Measurements from ENCODE around the gene HSPA6.
"Not testable (repeated sequence)": the region's sequence is repeated elsewhere in the genome, so short reads cannot be mapped to it uniquely, and the experiment has no call there.

HSPA6 gene

GRCh38 chr1:161525321-161525720 lies 981 bp downstream of the HSPA6 start:
- Mint-ChIP-seq H3K4me3 (peak overlapping the region in 2 of 3 experiments; percentile 76 to 80), H3K27me3 (ENCODE audit: low read depth) (peaks cover 65% of the 10 kb centered on the region)
- H3K36me3 Mint-ChIP-seq (ENCODE audit: low read depth); H3K4me1 Mint-ChIP-seq; H3K27ac Mint-ChIP-seq; H3K9me3 Mint-ChIP-seq: not testable (repeated sequence)

DNA sequence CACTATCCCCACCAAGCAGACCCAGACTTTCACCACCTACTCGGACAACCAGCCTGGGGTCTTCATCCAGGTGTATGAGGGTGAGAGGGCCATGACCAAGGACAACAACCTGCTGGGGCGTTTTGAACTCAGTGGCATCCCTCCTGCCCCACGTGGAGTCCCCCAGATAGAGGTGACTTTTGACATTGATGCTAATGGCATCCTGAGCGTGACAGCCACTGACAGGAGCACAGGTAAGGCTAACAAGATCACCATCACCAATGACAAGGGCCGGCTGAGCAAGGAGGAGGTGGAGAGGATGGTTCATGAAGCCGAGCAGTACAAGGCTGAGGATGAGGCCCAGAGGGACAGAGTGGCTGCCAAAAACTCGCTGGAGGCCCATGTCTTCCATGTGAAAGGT lies 1.6 kb downstream of the HSPA6 start:
- not testable (repeated sequence) for H3K36me3 Mint-ChIP-seq (ENCODE audit: low read depth)

DNA sequence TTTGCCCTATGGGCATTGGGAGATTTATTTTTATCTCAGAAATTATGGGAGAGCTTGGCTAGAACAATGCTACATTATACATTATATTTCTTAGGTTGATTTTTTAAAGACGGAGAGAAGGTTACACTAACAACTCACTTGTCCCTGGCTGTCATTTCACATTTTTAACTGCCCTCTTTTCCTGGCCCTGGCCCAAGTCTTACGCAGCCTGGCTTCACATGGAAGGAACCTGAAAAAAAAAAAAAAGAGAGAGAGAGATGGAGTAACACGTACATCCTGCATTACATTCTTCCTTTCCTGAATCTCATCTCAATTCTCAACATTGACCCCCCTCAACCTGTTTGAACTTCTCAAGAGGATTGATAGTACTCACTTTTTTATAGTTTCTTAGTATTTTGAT lies 4.2 kb downstream of the HSPA6 start:
- H3K36me3 Mint-ChIP-seq (ENCODE audit: low read depth); H3K27ac Mint-ChIP-seq; H3K9me3 Mint-ChIP-seq: not testable (repeated sequence)
- Mint-ChIP-seq H3K4me1 (peaks cover 21% of the 10 kb centered on the region), H3K4me3 (peak overlapping the region; percentile 7 to 44 (median 37)), H3K27me3 (ENCODE audit: low read depth) (peaks cover 66% of the 10 kb centered on the region)

More for the DNA sequence above, 1.6 kb downstream of the HSPA6 start:
- Mint-ChIP-seq H3K4me3 (peak overlapping the region in 2 of 3 experiments; percentile 26 to 48), H3K27me3 (ENCODE audit: low read depth) (peaks cover 71% of the 10 kb centered on the region)
- not testable (repeated sequence) for H3K27ac Mint-ChIP-seq, H3K9me3 Mint-ChIP-seq, H3K4me1 Mint-ChIP-seq

DNA sequence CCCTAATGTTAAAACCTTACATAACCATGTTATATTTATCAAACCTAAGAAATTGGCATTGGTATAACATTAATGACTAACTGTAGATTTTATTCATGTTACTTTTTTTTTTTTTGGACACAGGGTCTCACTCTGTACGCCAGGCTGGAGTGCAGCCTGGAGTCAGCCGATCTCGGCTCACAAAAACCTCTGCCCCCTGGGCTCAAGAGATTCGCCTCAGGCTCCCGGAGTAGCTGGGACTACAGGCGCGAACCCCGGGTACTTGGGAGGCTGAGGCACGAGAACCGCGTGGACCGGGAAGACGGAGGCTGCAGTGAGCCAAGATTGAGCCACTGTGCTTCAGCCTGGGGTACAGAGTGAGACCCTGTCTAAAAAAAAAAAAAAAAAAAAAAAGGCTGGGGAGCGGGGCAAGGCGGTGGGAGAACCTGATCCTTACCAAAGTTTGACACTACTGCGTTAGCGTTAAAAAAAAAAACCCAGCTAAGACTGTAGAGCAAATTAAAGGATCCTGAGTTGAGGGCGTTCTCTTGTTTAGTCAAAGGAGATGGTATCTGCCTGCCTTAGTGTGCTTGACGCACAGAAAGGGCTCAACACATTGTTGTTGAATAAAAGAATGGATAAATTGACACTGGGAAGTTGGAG lies 5.2 kb downstream of the HSPA6 start:
- not testable (repeated sequence) for H3K9me3 Mint-ChIP-seq; H3K36me3 Mint-ChIP-seq (ENCODE audit: low read depth)
- Mint-ChIP-seq H3K4me3 (peak overlapping the region; percentile 92 to 98 (median 96)), H3K27me3 (ENCODE audit: low read depth) (peaks cover 58% of the 10 kb centered on the region), H3K4me1 (peaks cover 21% of the 10 kb centered on the region), H3K27ac (peak overlapping the region; percentile 85 to 95 (median 92))

GRCh38 chr1:161530158-161530557 lies 5.8 kb downstream of the HSPA6 start:
- peak overlapping the region; percentile 92 to 98 (median 96) for H3K4me3 Mint-ChIP-seq

DNA sequence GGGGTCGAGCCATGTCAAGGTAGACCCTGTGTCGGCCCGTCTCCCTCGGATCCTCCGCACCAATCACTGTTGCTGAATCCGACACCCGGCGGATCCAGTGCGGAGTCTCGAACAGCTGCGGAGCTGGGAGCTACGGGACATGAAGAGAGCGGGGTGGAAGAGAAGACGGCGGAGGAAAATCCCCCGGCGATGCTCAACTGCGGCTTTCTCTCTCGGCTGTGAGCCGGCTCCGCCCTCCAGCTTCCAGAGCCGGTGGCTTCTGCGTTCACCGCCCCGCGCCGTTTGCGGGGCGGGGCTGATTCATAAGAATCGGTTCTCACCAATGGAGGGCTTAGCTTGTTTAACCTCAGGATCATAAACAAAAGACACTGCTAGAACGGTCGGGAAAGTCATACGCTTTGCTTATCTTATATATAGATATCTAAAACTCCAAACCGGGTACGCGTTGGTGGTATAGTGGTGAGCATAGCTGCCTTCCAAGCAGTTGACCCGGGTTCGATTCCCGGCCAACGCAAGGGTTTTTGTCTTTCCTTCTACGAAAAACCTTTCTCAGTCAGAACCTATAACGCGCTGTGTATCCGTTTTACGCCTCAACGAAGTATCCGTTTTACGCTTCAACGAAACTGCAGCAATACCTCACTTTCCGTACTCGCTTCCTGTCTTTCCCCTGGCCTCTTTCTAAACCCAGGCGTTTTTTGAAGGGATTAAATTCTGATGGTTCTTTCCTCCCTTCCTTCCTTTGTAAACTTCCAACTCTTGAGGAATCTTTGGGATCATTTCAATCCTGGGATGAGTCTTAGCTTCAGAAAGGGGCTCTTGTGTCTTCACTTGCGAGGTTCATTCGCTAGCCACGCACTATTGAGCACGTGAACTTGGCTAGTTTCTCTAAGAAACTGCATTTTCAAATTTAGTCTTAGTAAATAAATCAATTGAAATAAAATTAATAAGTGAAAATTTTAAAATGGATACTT lies 6.6 kb downstream of the HSPA6 start:
- peak overlapping the region; percentile 92 to 98 (median 96) for H3K4me3 Mint-ChIP-seq
- H3K27me3 Mint-ChIP-seq (ENCODE audit: low read depth), result peaks cover 48% of the 10 kb centered on the region

More at GRCh38 chr1:161530158-161530557, 5.8 kb downstream of the HSPA6 start:
- peaks cover 21% of the 10 kb centered on the region for H3K4me1 Mint-ChIP-seq
- H3K27me3 Mint-ChIP-seq (ENCODE audit: low read depth), result peaks cover 53% of the 10 kb centered on the region
- not testable (repeated sequence) for H3K36me3 Mint-ChIP-seq (ENCODE audit: low read depth); H3K9me3 Mint-ChIP-seq
- peak overlapping the region; percentile 85 to 95 (median 92) for H3K27ac Mint-ChIP-seq

GRCh38 chr1:161531986-161532643 lies 7.8 kb downstream of the HSPA6 start:
- TF ChIP-seq, protein P1, sequence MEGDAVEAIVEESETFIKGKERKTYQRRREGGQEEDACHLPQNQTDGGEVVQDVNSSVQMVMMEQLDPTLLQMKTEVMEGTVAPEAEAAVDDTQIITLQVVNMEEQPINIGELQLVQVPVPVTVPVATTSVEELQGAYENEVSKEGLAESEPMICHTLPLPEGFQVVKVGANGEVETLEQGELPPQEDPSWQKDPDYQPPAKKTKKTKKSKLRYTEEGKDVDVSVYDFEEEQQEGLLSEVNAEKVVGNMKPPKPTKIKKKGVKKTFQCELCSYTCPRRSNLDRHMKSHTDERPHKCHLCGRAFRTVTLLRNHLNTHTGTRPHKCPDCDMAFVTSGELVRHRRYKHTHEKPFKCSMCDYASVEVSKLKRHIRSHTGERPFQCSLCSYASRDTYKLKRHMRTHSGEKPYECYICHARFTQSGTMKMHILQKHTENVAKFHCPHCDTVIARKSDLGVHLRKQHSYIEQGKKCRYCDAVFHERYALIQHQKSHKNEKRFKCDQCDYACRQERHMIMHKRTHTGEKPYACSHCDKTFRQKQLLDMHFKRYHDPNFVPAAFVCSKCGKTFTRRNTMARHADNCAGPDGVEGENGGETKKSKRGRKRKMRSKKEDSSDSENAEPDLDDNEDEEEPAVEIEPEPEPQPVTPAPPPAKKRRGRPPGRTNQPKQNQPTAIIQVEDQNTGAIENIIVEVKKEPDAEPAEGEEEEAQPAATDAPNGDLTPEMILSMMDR (IDR thresholded peaks at IDR 0.05; ENCODE audit: unreplicated experiment in 3 of 3), result no peak
- Mint-ChIP-seq H3K27ac (peak overlapping the region; percentile 84 to 92 (median 88)), H3K27me3 (ENCODE audit: low read depth) (peaks cover 37% of the 10 kb centered on the region), H3K4me3 (peak overlapping the region; percentile 71 to 83 (median 83)), H3K4me1 (peaks cover 21% of the 10 kb centered on the region), H3K9me3 (no peaks in the 10 kb centered on the region), H3K36me3 (ENCODE audit: low read depth) (no peaks in the 10 kb centered on the region)

More for the DNA sequence above, 6.6 kb downstream of the HSPA6 start:
- H3K9me3 Mint-ChIP-seq; H3K36me3 Mint-ChIP-seq (ENCODE audit: low read depth): not testable (repeated sequence)
- peak overlapping the region; percentile 85 to 95 (median 92) for H3K27ac Mint-ChIP-seq
- peaks cover 21% of the 10 kb centered on the region for H3K4me1 Mint-ChIP-seq

GRCh38 chr1:161532644-161533567 lies 8.6 kb downstream of the HSPA6 start:
- Mint-ChIP-seq H3K4me1 (peaks cover 21% of the 10 kb centered on the region), H3K27me3 (ENCODE audit: low read depth) (peaks cover 42% of the 10 kb centered on the region), H3K27ac (peak overlapping the region; percentile 84 to 92 (median 88)), H3K4me3 (peak overlapping the region; percentile 71 to 83 (median 83))
- H3K9me3 Mint-ChIP-seq; H3K36me3 Mint-ChIP-seq (ENCODE audit: low read depth): not testable (repeated sequence)

GRCh38 chr1:161537068-161537669 lies 12.8 kb downstream of the HSPA6 start:
- not testable (repeated sequence) for H3K4me3 Mint-ChIP-seq; H3K36me3 Mint-ChIP-seq (ENCODE audit: low read depth); H3K27ac Mint-ChIP-seq; H3K9me3 Mint-ChIP-seq
- H3K4me1 Mint-ChIP-seq, result peaks cover 19% of the 10 kb centered on the region
- peaks cover 37% of the 10 kb centered on the region for H3K27me3 Mint-ChIP-seq (ENCODE audit: low read depth)

DNA sequence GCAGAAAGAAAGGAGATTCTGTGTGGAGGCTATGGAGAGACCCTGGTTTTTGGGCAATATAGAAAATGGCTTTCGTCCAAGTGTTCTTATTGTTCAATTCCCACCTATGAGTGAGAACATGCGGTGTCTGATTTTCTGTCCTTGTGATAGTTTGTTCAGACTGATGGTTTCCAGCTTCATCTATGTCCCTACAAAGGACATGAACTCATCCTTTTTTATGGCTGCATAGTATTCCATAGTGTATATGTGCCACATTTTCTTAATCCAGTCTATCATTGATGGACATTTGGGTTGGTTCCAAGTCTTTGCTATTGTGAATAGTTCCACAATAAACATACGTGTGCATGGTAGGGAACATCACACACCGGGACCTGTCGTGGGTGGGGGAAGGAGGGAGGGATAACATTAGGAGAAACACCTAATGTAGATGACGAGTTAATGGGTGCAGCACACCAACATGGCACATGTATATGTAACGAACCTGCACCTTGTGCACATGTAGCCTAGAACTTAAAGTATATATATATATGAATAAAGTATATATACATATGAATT lies 14.7 kb downstream of the HSPA6 start:
- not testable (repeated sequence) for H3K4me1 Mint-ChIP-seq; H3K36me3 Mint-ChIP-seq (ENCODE audit: low read depth); H3K9me3 Mint-ChIP-seq; H3K27ac Mint-ChIP-seq
- Mint-ChIP-seq H3K27me3 (ENCODE audit: low read depth) (peaks cover 42% of the 10 kb centered on the region), H3K4me3 (peak overlapping the region; percentile 87 to 97 (median 94))

DNA sequence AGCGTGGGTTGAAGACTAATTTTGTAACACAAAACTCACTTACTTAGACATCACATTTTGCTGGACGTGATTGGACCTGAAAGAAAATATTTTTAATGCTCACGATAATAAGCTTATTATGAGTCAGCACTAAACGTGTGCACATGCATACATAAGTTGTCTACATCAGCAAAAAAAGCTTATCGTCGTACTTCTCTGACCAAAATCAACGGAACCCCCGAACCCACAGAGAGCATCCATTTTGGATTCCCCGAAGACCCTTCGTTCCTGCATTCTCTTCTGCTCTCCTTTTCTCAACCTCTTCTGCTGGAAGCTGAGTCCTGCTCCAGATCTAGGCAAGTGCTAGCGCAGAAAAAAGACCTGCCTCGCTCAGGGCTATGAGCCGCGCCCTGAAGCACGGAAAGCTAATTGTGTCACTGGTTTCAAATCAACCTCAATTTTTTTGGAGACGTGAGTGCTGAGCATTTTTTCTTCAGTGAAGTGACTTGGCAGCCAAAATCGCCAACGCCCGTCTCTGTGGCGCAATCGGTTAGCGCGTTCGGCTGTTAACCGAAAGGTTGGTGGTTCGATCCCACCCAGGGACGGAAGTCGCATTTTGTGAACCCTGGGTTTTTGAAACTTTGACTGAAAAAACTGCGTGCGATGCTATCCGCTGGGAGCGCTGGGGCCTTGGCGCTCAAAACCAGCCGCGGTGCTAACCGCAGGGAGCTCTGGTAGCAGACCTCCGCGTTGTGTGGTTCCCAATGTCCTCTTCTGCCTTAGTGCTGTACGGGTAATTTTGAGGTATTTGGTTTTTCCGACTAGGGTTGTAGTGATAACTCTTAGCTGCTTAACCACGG lies 15.6 kb downstream of the HSPA6 start:
- Mint-ChIP-seq H3K27me3 (ENCODE audit: low read depth) (peaks cover 46% of the 10 kb centered on the region), H3K27ac (peak overlapping the region; percentile 9 to 63 (median 31)), H3K4me3 (peak overlapping the region; percentile 87 to 97 (median 94))
- not testable (repeated sequence) for H3K9me3 Mint-ChIP-seq; H3K36me3 Mint-ChIP-seq (ENCODE audit: low read depth); H3K4me1 Mint-ChIP-seq

Measured in nephron (organoid).